GM12875 (cell line): ENCODE results near the gene REG4.

Experiments
- H3K4me3 ChIP-seq: one replicate; pipeline ENCODE4 v1.5.1; 2011; ENCODE audit warnings: low read depth, low read length, control low read depth
- TF ChIP-seq, protein P1 (sequence below): IDR thresholded peaks from 2 replicates; pipeline ENCODE4 v1.5.1; 2011; ENCODE audit warnings: low read depth, mild to moderate bottlenecking, control low read depth, inconsistent platforms, low read length, moderate library complexity, borderline replicate concordance; ENCODE audit not compliant: insufficient read depth

The REG4 gene

GRCh38 chr1:119779869-119780356 lies 31.3 kb downstream of the REG4 start:
- no peak overlapping the region for H3K4me3 ChIP-seq
- TF ChIP-seq, protein P1, sequence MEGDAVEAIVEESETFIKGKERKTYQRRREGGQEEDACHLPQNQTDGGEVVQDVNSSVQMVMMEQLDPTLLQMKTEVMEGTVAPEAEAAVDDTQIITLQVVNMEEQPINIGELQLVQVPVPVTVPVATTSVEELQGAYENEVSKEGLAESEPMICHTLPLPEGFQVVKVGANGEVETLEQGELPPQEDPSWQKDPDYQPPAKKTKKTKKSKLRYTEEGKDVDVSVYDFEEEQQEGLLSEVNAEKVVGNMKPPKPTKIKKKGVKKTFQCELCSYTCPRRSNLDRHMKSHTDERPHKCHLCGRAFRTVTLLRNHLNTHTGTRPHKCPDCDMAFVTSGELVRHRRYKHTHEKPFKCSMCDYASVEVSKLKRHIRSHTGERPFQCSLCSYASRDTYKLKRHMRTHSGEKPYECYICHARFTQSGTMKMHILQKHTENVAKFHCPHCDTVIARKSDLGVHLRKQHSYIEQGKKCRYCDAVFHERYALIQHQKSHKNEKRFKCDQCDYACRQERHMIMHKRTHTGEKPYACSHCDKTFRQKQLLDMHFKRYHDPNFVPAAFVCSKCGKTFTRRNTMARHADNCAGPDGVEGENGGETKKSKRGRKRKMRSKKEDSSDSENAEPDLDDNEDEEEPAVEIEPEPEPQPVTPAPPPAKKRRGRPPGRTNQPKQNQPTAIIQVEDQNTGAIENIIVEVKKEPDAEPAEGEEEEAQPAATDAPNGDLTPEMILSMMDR = no peak

DNA sequence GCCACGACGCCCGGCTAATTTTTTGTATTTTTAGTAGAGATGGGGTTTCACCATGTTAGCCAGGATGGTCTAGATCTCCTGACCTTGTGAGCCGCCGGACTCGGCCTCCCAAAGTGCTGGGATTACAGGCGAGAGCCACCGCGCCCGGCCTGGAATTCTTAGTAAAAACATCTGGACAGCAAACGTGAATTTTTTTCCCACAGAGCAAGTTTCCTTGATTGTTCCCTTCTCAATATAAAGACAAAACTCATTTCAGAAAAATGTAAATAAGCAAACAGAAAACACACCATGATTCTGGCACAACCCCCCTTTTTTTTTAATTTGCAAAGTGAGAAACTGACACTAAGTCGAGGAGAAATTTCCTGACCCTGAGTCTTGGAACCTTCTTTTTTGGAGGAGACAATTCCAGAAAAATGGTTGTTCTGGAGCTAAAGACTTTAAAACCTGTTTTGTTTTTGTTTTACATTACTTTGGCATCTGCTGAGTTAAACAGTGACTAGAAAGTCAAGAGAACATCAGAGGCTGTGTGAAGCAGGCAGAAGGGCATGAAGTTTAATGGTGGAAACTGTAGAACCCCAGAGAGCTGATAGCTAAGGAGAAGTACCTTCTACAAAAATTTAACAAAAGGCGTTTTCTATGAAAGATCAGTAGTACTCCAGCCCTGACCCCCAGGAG lies 32.2 kb downstream of the REG4 start:
- TF ChIP-seq, protein P1 = no peak
- no peak overlapping the region for H3K4me3 ChIP-seq

- TF ChIP-seq, protein P1 = no peak
- H3K4me3 ChIP-seq = no peak overlapping the region
These were observed 32.9 kb downstream of the REG4 start for GRCh38 chr1:119778359-119778758.

DNA sequence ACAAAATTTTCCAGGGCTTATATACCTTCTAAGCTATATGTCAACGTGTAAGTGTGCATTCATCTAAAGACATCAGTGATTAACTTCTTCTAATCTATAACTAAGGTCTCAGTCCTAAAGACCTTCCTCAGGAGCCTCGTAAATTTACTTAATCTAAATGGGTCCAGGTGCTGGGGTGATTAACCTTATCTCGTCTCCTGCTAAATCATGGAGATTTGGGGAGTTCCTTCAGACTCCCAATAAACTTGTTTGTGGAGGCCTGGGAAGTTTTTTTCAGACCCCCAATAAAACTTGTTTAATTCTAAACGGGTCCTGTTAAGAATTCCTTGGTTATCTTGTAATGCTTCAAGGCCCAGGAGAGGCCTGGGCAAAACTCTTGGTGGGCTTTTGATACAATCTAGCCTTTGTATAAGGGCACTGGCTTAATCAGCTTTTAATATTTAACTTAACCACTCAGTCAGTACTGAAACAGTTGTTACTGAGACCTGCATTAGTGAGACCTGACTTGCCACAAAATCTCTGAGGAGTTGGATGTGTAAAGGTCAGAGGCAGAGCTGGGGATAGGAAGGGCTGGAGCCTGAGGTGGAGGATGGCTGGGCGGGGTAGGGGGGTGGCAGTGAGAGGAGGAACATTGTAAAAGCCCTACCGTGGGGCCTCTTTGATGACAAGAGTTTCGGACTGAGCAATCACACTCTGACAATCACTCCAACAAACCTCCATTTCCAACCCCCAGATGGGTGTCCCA lies 36.3 kb downstream of the REG4 start:
- no peak overlapping the region for H3K4me3 ChIP-seq
- TF ChIP-seq, protein P1 = no peak

DNA sequence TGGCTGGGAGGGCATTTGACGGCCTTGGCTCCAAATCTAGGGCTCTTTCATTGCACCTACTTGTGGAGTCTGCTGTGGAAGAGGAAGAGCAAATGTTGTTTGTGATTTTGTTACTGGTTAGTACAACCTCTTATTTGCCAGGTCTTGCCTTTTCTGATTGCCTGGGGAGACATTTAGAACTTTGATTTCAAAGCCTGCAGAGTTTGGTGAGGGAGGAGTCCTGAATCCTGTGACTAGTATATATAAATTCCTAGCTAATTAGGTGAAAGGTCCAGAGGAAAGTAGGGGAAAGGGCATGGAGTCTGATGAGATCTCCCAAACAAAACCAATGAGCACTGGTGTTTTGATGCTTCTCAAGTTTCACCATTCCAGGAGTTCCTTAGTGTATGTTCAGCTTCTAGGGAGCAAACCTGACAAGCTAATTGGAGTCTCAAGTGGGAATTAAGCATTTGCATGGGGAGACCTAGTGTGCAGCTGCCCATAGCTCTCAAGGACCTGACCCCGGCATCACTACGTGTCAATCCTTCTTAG lies 37.5 kb downstream of the REG4 start:
- TF ChIP-seq, protein P1 = no peak
- H3K4me3 ChIP-seq = no peak overlapping the region

- TF ChIP-seq, protein P1 = no peak
- H3K4me3 ChIP-seq = no peak overlapping the region
These were observed 39.0 kb downstream of the REG4 start for GRCh38 chr1:119772298-119772697.
